HG03060 (cell line): ENCODE measurements around the gene GATD1.

Experiments
- ATAC-seq: cut with Tn5 transposase; IDR thresholded peaks from one replicate; pipeline ENCODE4 v1.9.1; 2021; ENCODE audit warnings: low read depth, moderate number of reproducible peaks; ENCODE audit not compliant: unreplicated experiment

GATD1 gene

GRCh38 chr11:813072-813455, 35.8 kb upstream of the GATD1 start:
- ATAC-seq, result no peak

GRCh38 chr11:812390-812789, 35.1 kb upstream of the GATD1 start:
- ATAC-seq, result no peak

GRCh38 chr11:811446-812245, 34.4 kb upstream of the GATD1 start:
- no peak for ATAC-seq

GRCh38 chr11:810040-810567, 32.8 kb upstream of the GATD1 start:
- no peak for ATAC-seq

GRCh38 chr11:809287-810039, 32.2 kb upstream of the GATD1 start, which contains the start of gene RPLP2:
Gene RPLP2, plus strand, starts transcription at chr11:809967. Its CDS starts 268 bp downstream, at chr11:810235.
- ATAC-seq, result peak; percentile 58

GRCh38 chr11:808427-809286, 31.4 kb upstream of the GATD1 start:
- ATAC-seq, result no peak

- ATAC-seq, result no peak
Observed at GRCh38 chr11:804599-804964, 27.3 kb upstream of the GATD1 start.

- no peak for ATAC-seq
Observed at GRCh38 chr11:803770-804598, 26.7 kb upstream of the GATD1 start.

- ATAC-seq, result no peak
Observed at GRCh38 chr11:803467-803742, 26.1 kb upstream of the GATD1 start.

GRCh38 chr11:802693-803466, 25.6 kb upstream of the GATD1 start:
- ATAC-seq, result no peak

- ATAC-seq, result no peak
Observed at GRCh38 chr11:802018-802617, 24.8 kb upstream of the GATD1 start.

GRCh38 chr11:801097-801780, 24.0 kb upstream of the GATD1 start:
- ATAC-seq, result no peak

GRCh38 chr11:800473-800872, 23.2 kb upstream of the GATD1 start:
- no peak for ATAC-seq

GRCh38 chr11:799641-800316, 22.5 kb upstream of the GATD1 start:
- ATAC-seq, result no peak

GRCh38 chr11:798093-798713, 20.9 kb upstream of the GATD1 start, which contains the start of gene SLC25A22:
Gene SLC25A22, minus strand, starts transcription at chr11:798281. Its CDS starts 3,275 bp downstream, at chr11:795006.
- peak; percentile 29 for ATAC-seq

- peak; percentile 39 for ATAC-seq
Observed at GRCh38 chr11:797296-798092, 20.2 kb upstream of the GATD1 start.
